KMS-11 (cell line): ENCODE data around the gene HVCN1.

Experiments
- H2AFZ ChIP-seq: fragments of 200-600 bp; sonication (generic); 2 replicates; pipeline ENCODE4 v1.6.1; 2016; ENCODE audit warnings: antibody characterized with exemption, mixed run types, low read depth
- H3K27ac ChIP-seq: fragments of 200-600 bp; sonication (generic); 2 replicates; pipeline ENCODE4 v1.6.1; 2016; ENCODE audit warnings: mild to moderate bottlenecking, mixed run types
- H3K27me3 ChIP-seq: fragments of 200-600 bp; sonication (generic); 2 replicates; pipeline ENCODE4 v1.6.1; 2017; ENCODE audit warnings: mild to moderate bottlenecking, low read depth, mixed run types, moderate library complexity; ENCODE audit not compliant: insufficient read depth
- H3K36me3 ChIP-seq: fragments of 200-600 bp; sonication (generic); 2 replicates; pipeline ENCODE4 v1.6.1; 2017; ENCODE audit warnings: mild to moderate bottlenecking, mixed run types; ENCODE audit not compliant: insufficient read depth
- H3K4me1 ChIP-seq: fragments of 200-600 bp; sonication (generic); 2 replicates; pipeline ENCODE4 v1.6.1; 2016; ENCODE audit warnings: mild to moderate bottlenecking, low read depth, mixed run types; ENCODE audit not compliant: poor library complexity, severe bottlenecking
- H3K4me2 ChIP-seq: fragments of 200-600 bp; sonication (generic); 2 replicates; pipeline ENCODE4 v1.7.0; 2016; ENCODE audit warnings: mild to moderate bottlenecking, mixed run types
- H3K4me3 ChIP-seq: fragments of 200-600 bp; sonication (generic); IDR thresholded peaks from 2 replicates; pipeline ENCODE4 v1.6.1; 2017; ENCODE audit warnings: low read depth, low read length, mixed read lengths; ENCODE audit not compliant: insufficient read depth
- H3K79me2 ChIP-seq: fragments of 200-600 bp; sonication (generic); 2 replicates; pipeline ENCODE4 v1.6.1; 2016; ENCODE audit warnings: low read depth, mixed run types; ENCODE audit not compliant: insufficient read depth
- H3K9ac ChIP-seq: fragments of 200-600 bp; sonication (generic); 2 replicates; pipeline ENCODE4 v1.6.1; 2016; ENCODE audit warnings: mild to moderate bottlenecking, mixed run types
- H4K20me1 ChIP-seq: fragments of 200-600 bp; sonication (generic); 2 replicates; pipeline ENCODE4 v1.6.1; 2016; ENCODE audit warnings: mild to moderate bottlenecking, mixed run types; ENCODE audit not compliant: insufficient read depth
- CTCF ChIP-seq: fragments of 200-600 bp; sonication (generic); conservative IDR thresholded peaks from 2 replicates; pipeline ENCODE4 v1.6.1; 2017; ENCODE audit warnings: low read depth, mild to moderate bottlenecking, antibody characterized with exemption, low read length, moderate library complexity, mixed read lengths

The HVCN1 gene

GRCh38 chr12:110667671-110668070 is 21.2 kb downstream of the HVCN1 start:
- Histone ChIP-seq H3K27me3 (no peaks in the 10 kb centered on the region), H3K4me3 (no peak overlapping the region), H3K4me2 (no peak overlapping the region), H3K79me2 (no peaks in the 10 kb centered on the region), H3K9ac (no peak overlapping the region), H3K4me1 (peaks cover 52% of the 10 kb centered on the region), H3K27ac (no peak overlapping the region), H3K36me3 (no peaks in the 10 kb centered on the region), H4K20me1 (no peaks in the 10 kb centered on the region), H2AFZ (no peak overlapping the region)
- no peak for TF ChIP-seq CTCF

GRCh38 chr12:110666892-110667291 is 22.0 kb downstream of the HVCN1 start:
- no peak overlapping the region for H3K4me2 ChIP-seq
- no peaks in the 10 kb centered on the region for H3K36me3 ChIP-seq
- no peak for TF ChIP-seq CTCF
- H3K9ac ChIP-seq = no peak overlapping the region
- no peaks in the 10 kb centered on the region for H4K20me1 ChIP-seq
- no peaks in the 10 kb centered on the region for H3K27me3 ChIP-seq
- H3K79me2 ChIP-seq = no peaks in the 10 kb centered on the region
- no peak overlapping the region for H2AFZ ChIP-seq
- H3K4me3 ChIP-seq = no peak overlapping the region
- H3K4me1 ChIP-seq = peaks cover 45% of the 10 kb centered on the region
- H3K27ac ChIP-seq = no peak overlapping the region

- Histone ChIP-seq H3K9ac (no peak overlapping the region), H3K4me3 (no peak overlapping the region)
Observed at GRCh38 chr12:110661337-110661972, 27.5 kb downstream of the HVCN1 start.

GRCh38 chr12:110658878-110659277 is 30.0 kb downstream of the HVCN1 start:
- Histone ChIP-seq H4K20me1 (no peaks in the 10 kb centered on the region), H3K36me3 (no peaks in the 10 kb centered on the region), H3K4me3 (no peak overlapping the region), H2AFZ (no peak overlapping the region), H3K79me2 (no peaks in the 10 kb centered on the region), H3K9ac (no peak overlapping the region), H3K27ac (no peak overlapping the region), H3K27me3 (no peaks in the 10 kb centered on the region), H3K4me1 (no peaks in the 10 kb centered on the region), H3K4me2 (no peak overlapping the region)
- TF ChIP-seq CTCF = no peak

More at GRCh38 chr12:110661337-110661972, 27.5 kb downstream of the HVCN1 start:
- Histone ChIP-seq H3K27ac (no peak overlapping the region), H3K4me2 (no peak overlapping the region), H3K79me2 (no peaks in the 10 kb centered on the region), H3K36me3 (no peaks in the 10 kb centered on the region), H3K4me1 (no peaks in the 10 kb centered on the region), H4K20me1 (no peaks in the 10 kb centered on the region), H3K27me3 (no peaks in the 10 kb centered on the region), H2AFZ (no peak overlapping the region)
- no peak for TF ChIP-seq CTCF
